OCI-LY7 (cell line): ENCODE results near the gene FBXW8. TPM values are rescaled to one million over a fixed set of nuclear protein-coding genes. Genes with fewer than 3 reads are reported as not detected.

Experiments
- BruUV-seq: library from RNA; stranded (reverse); fragments of 400-500 nt; replicated peaks from 2 replicates; lab custom pipeline; 2021; lab: Mats Ljungman, UMichigan
- CTCF ChIA-PET: fragments of 300-600 bp; sonication (Branson Sonifier 250); formaldehyde crosslinking; loops from one replicate; lab custom pipeline; 2022; ENCODE audit warnings: antibody characterized with exemption; ENCODE audit not compliant: unreplicated experiment; lab: Charles Lee
- POLR2A ChIA-PET: fragments of 300-600 bp; sonication (Branson Sonifier 250); formaldehyde crosslinking; loops from one replicate; lab custom pipeline; 2022; ENCODE audit warnings: antibody characterized with exemption; lab: Charles Lee
- DNase-seq: peaks from one replicate; pipeline ENCODE4 v3.0.0-alpha.2; 2015; ENCODE audit warnings: low spot score
- H2AFZ ChIP-seq: fragments of 200-600 bp; sonication (generic), shearing (Covaris generic); 2 replicates; pipeline ENCODE4 v1.6.1; 2014; ENCODE audit warnings: mild to moderate bottlenecking, antibody characterized with exemption, low read length, moderate library complexity
- H3K27ac ChIP-seq: fragments of 200-600 bp; sonication (generic); 2 replicates; pipeline ENCODE4 v1.5.1; 2014; ENCODE audit warnings: mixed run types, low read depth, mild to moderate bottlenecking, moderate library complexity, low read length, inconsistent platforms; ENCODE audit not compliant: poor library complexity, severe bottlenecking
- H3K36me3 ChIP-seq: fragments of 200-600 bp; sonication (generic); 2 replicates; pipeline ENCODE4 v1.6.1; 2014; ENCODE audit warnings: mild to moderate bottlenecking, antibody characterized with exemption, low read length, moderate library complexity, mixed read lengths; ENCODE audit not compliant: insufficient read depth
- H3K4me1 ChIP-seq: fragments of 200-600 bp; sonication (generic); 2 replicates; pipeline ENCODE4 v1.5.1; 2014; ENCODE audit warnings: mild to moderate bottlenecking, low read length; ENCODE audit not compliant: insufficient read depth, poor library complexity, severe bottlenecking
- H3K4me2 ChIP-seq: fragments of 200-600 bp; sonication (generic); 2 replicates; pipeline ENCODE4 v1.6.1; 2014; ENCODE audit warnings: mild to moderate bottlenecking, low read length
- H3K4me3 ChIP-seq: fragments of 200-600 bp; sonication (generic); 2 replicates; pipeline ENCODE4 v1.5.1; 2014; ENCODE audit warnings: mild to moderate bottlenecking, low read depth, low read length; ENCODE audit not compliant: poor library complexity, severe bottlenecking
- H3K79me2 ChIP-seq: fragments of 200-600 bp; sonication (generic); 2 replicates; pipeline ENCODE4 v1.6.1; 2016; ENCODE audit warnings: low read depth, mild to moderate bottlenecking, low read length, moderate library complexity, mixed read lengths; ENCODE audit not compliant: insufficient read depth
- H3K9me2 ChIP-seq: fragments of 200-600 bp; sonication (generic); 2 replicates; pipeline ENCODE4 v1.6.1; 2016; ENCODE audit warnings: mild to moderate bottlenecking, low read length, mixed read lengths; ENCODE audit not compliant: insufficient read depth
- H3K9me3 ChIP-seq: fragments of 200-600 bp; sonication (generic); 2 replicates; pipeline ENCODE4 v1.6.1; 2014; ENCODE audit warnings: mild to moderate bottlenecking, mixed run types, low read length, mixed read lengths
- H4K20me1 ChIP-seq: fragments of 200-600 bp; sonication (generic); 2 replicates; pipeline ENCODE4 v1.6.1; 2014; ENCODE audit warnings: mild to moderate bottlenecking, antibody characterized with exemption, low read length, moderate library complexity, mixed read lengths; ENCODE audit not compliant: insufficient read depth
- EZH2phosphoT487 ChIP-seq: fragments of 200-600 bp; sonication (generic); IDR thresholded peaks from 2 replicates; pipeline ENCODE4 v1.6.1; 2018; ENCODE audit warnings: low read depth, borderline replicate concordance, mild to moderate bottlenecking, mixed run types, antibody characterized with exemption, low read length, moderate library complexity, mixed read lengths
- intact Hi-C: fragments of 100-400 bp; cut with micrococcal nuclease; formaldehyde crosslinking; loops from one replicate; pipeline ENCODE4 v1.10.0; 2022; ENCODE audit not compliant: unreplicated experiment
- total RNA-seq, 2 experiments: library from RNA; depleted of rRNA in 1 of 2; stranded (reverse); fragments of >200 nt in 1 of 2; shearing (Covaris generic) in 1 of 2; gene quantifications; 2 replicates each; pipeline ENCODE4 v1.2.3, GENCODE V29; 2014 to 2022
- TF ChIP-seq, protein P1 (sequence below): fragments of 200-600 bp; sonication (generic); conservative IDR thresholded peaks from 2 replicates; pipeline ENCODE4 v1.5.1; 2014; ENCODE audit warnings: mild to moderate bottlenecking, antibody characterized with exemption, low read length, moderate library complexity, mixed read lengths

The FBXW8 gene
- total RNA-seq, 2 experiments from 2014 or later: 29.8 to 34.0 TPM

GRCh38 chr12:117052386-117053049 lies 141.8 kb downstream of the FBXW8 start:
- ChIA-PET POLR2A (interaction anchor here (0.6 to 1.1 kb wide), 2 partner anchors 10 to 63 kb away, joined by 3 to 7 read pairs; no protein-coding TSS in a partner anchor), CTCF (no interaction called here)
- BruUV-seq: no TSS peak
- Histone ChIP-seq H3K36me3 (no peaks in the 10 kb centered on the region), H3K4me1 (peaks cover 8% of the 10 kb centered on the region), H3K9me3 (no peaks in the 10 kb centered on the region), H3K27ac (no peak overlapping the region), H3K4me3 (no peak overlapping the region), H3K4me2 (0 out of 2 replicates have a peak overlapping the region, but pooled peaks have one; percentile 8), H3K9me2 (no peaks in the 10 kb centered on the region), H3K79me2 (no peaks in the 10 kb centered on the region), H4K20me1 (no peaks in the 10 kb centered on the region), H2AFZ (no peak overlapping the region)
- DNase-seq: no peak
- intact Hi-C loops: no loop called here
- TF ChIP-seq, protein P1, sequence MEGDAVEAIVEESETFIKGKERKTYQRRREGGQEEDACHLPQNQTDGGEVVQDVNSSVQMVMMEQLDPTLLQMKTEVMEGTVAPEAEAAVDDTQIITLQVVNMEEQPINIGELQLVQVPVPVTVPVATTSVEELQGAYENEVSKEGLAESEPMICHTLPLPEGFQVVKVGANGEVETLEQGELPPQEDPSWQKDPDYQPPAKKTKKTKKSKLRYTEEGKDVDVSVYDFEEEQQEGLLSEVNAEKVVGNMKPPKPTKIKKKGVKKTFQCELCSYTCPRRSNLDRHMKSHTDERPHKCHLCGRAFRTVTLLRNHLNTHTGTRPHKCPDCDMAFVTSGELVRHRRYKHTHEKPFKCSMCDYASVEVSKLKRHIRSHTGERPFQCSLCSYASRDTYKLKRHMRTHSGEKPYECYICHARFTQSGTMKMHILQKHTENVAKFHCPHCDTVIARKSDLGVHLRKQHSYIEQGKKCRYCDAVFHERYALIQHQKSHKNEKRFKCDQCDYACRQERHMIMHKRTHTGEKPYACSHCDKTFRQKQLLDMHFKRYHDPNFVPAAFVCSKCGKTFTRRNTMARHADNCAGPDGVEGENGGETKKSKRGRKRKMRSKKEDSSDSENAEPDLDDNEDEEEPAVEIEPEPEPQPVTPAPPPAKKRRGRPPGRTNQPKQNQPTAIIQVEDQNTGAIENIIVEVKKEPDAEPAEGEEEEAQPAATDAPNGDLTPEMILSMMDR: no peak
- TF ChIP-seq EZH2phosphoT487: no peak

DNA sequence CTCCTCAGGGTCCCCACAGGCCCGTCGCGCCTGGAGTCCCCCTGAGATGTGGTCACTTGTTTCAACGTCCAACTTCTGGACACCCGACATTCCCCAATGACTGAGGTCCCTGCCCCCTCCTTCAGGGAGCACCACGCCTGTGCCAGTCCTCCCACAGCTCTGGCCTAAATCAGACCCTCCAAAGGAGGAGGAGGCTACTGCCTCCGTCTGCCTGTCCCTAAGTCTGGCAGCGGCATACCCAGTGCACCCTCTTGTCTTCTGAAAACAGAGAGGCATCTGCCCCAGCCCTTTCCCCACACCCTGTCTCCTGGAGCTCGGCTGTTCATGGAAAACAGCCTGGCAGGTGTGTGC lies 142.3 kb downstream of the FBXW8 start:
- no peak for DNase-seq
- H3K27ac ChIP-seq: no peak overlapping the region
- no peak overlapping the region for H3K4me3 ChIP-seq
- no peaks in the 10 kb centered on the region for H3K9me3 ChIP-seq
- H4K20me1 ChIP-seq: no peaks in the 10 kb centered on the region
- ChIA-PET CTCF (no interaction called here), POLR2A (interaction anchor here (1.1 kb wide), 1 partner anchor 62 kb away, joined by 3 read pairs; no protein-coding TSS in a partner anchor)
- peaks cover 8% of the 10 kb centered on the region for H3K4me1 ChIP-seq
- intact Hi-C loops: no loop called here
- no peaks in the 10 kb centered on the region for H3K79me2 ChIP-seq
- no peak overlapping the region for H2AFZ ChIP-seq
- H3K36me3 ChIP-seq: no peaks in the 10 kb centered on the region
- 0 out of 2 replicates have a peak overlapping the region, but pooled peaks have one; percentile 8 for H3K4me2 ChIP-seq
- TF ChIP-seq, protein P1: no peak
- TF ChIP-seq EZH2phosphoT487: no peak
- H3K9me2 ChIP-seq: no peaks in the 10 kb centered on the region
- BruUV-seq: no TSS peak

DNA sequence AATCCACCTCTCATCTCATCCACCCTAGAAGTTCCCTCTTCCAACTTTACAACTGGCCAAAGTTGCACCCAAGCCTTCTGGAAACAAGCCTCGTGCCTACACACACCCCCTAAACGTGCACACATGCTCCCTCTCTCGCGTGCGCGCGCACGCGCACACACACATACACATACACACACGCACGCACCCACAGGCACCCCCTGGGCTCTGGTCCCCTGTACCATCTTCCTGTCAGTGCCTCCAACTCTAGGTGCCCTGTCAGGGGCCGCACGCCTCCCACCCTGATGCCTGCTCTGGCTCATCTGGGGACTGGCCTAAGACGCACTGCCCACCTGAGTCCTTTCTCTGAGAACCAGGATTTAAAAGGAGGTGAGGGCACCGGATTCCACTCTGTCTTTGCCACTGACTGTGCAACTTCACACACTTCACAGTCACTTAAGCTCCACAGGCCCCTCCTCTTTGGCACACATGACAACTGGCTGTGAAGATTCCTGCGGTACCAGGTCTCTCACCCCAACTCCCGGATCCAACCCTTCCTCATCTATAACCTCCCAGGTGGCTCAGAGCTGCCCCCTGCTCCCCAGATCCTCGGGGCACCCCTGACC lies 142.9 kb downstream of the FBXW8 start:
- BruUV-seq: no TSS peak
- H3K27ac ChIP-seq: no peak overlapping the region

More for the DNA sequence above, 142.9 kb downstream of the FBXW8 start:
- no peak for TF ChIP-seq EZH2phosphoT487
- TF ChIP-seq, protein P1: no peak
- ChIA-PET POLR2A (no interaction called here), CTCF (no interaction called here)
- no peaks in the 10 kb centered on the region for H3K9me3 ChIP-seq
- no peaks in the 10 kb centered on the region for H3K36me3 ChIP-seq
- no peak overlapping the region for H2AFZ ChIP-seq
- peaks cover 8% of the 10 kb centered on the region for H3K4me1 ChIP-seq
- H3K79me2 ChIP-seq: no peaks in the 10 kb centered on the region
- DNase-seq: no peak
- intact Hi-C loops: no loop called here
- no peak overlapping the region for H3K4me2 ChIP-seq
- no peaks in the 10 kb centered on the region for H3K9me2 ChIP-seq
- no peak overlapping the region for H3K4me3 ChIP-seq
- no peaks in the 10 kb centered on the region for H4K20me1 ChIP-seq
